ENCODE measurements around the gene ACKR3.

- TF ChIP-seq CTCF (IDR thresholded peaks at IDR 0.05 in 4 of 5, conservative IDR thresholded peaks at IDR 0.05 in 1 of 5) (no peak), POLR2A (IDR thresholded peaks at IDR 0.05) (no peak)
These were observed 11.6 kb upstream of the ACKR3 start for GRCh38 chr2:236558036-236558435.

Measured in gastrocnemius medialis (tissue), 4 donors.